ENCODE results near the gene PSD4. TPM values are rescaled to one million over a fixed set of nuclear protein-coding genes. Genes with fewer than 3 reads are reported as not detected.
A peak's percentile ranks its signal among the peaks of the same experiment; 100 is the strongest.

Gene PSD4
- total RNA-seq, 1 donor from 2014 or later: 1.2 TPM

- no peak for DNase-seq (ENCODE audit: low read depth in 2 of 2)
Observed at GRCh38 chr2:113142290-113142689, 31.5 kb upstream of the PSD4 start.

GRCh38 chr2:113144259-113144658 lies 29.5 kb upstream of the PSD4 start:
- DNase-seq (ENCODE audit: low read depth in 2 of 2): no peak

GRCh38 chr2:113148606-113149552 lies 24.9 kb upstream of the PSD4 start:
- no peak for DNase-seq (ENCODE audit: low read depth in 2 of 2)

GRCh38 chr2:113149553-113150257 lies 24.1 kb upstream of the PSD4 start:
- DNase-seq (ENCODE audit: low read depth in 2 of 2): no peak

GRCh38 chr2:113150258-113150601 lies 23.5 kb upstream of the PSD4 start:
- no peak for DNase-seq (ENCODE audit: low read depth in 2 of 2)

- DNase-seq (ENCODE audit: low read depth in 2 of 2): no peak
Observed at GRCh38 chr2:113155331-113155730, 18.4 kb upstream of the PSD4 start.

GRCh38 chr2:113156278-113157117 lies 17.3 kb upstream of the PSD4 start:
- DNase-seq (ENCODE audit: low read depth in 2 of 2): no peak

GRCh38 chr2:113157118-113157896 lies 16.5 kb upstream of the PSD4 start:
- DNase-seq (ENCODE audit: low read depth in 2 of 2): no peak

GRCh38 chr2:113157897-113158753 lies 15.6 kb upstream of the PSD4 start:
- peak in 1 of 2 donors; percentile 42 for DNase-seq (ENCODE audit: low read depth in 2 of 2)

- DNase-seq (ENCODE audit: low read depth in 2 of 2): no peak
Observed at GRCh38 chr2:113158884-113159553, 14.8 kb upstream of the PSD4 start.

GRCh38 chr2:113160248-113160647 lies 13.5 kb upstream of the PSD4 start:
- no peak for DNase-seq (ENCODE audit: low read depth in 2 of 2)

- no peak for DNase-seq (ENCODE audit: low read depth in 2 of 2)
Observed at GRCh38 chr2:113160962-113161361, 12.8 kb upstream of the PSD4 start.

- DNase-seq (ENCODE audit: low read depth in 2 of 2): no peak
Observed at GRCh38 chr2:113162173-113162572, 11.6 kb upstream of the PSD4 start.

GRCh38 chr2:113162869-113163268 lies 10.9 kb upstream of the PSD4 start:
- peak; percentile 16 to 31 for DNase-seq (ENCODE audit: low read depth in 2 of 2)

GRCh38 chr2:113164215-113164929 lies 9.4 kb upstream of the PSD4 start:
- no peak for DNase-seq (ENCODE audit: low read depth in 2 of 2)

- no peak for DNase-seq (ENCODE audit: low read depth in 2 of 2)
Observed at GRCh38 chr2:113164930-113165585, 8.7 kb upstream of the PSD4 start.

GRCh38 chr2:113166187-113166645 lies 7.6 kb upstream of the PSD4 start:
- DNase-seq (ENCODE audit: low read depth in 2 of 2): no peak

All from lung microvascular endothelial cell (primary cell).